Muscle of leg (tissue), 11 donors: Measurements from ENCODE around the gene RCAN2. TPM values are rescaled to one million over a fixed set of nuclear protein-coding genes. Genes with fewer than 3 reads are reported as not detected.

ENCODE experiments used
- DNase-seq: peaks from one replicate; pipeline ENCODE4 v3.0.0; 2013
- H3K27ac ChIP-seq: one replicate; pipeline ENCODE4 v1.5.1; 2013; ENCODE audit warnings: mild to moderate bottlenecking, low read length, control low read depth
- H3K27me3 ChIP-seq: one replicate; pipeline ENCODE4 v1.6.1; 2013; ENCODE audit warnings: low read length; ENCODE audit not compliant: control insufficient read depth, insufficient read depth
- H3K36me3 ChIP-seq: one replicate; pipeline ENCODE4 v1.6.1; 2013; ENCODE audit warnings: low read length; ENCODE audit not compliant: control insufficient read depth, insufficient read depth
- H3K4me1 ChIP-seq: one replicate; pipeline ENCODE4 v1.6.1; 2013; ENCODE audit warnings: low read length; ENCODE audit not compliant: control insufficient read depth, insufficient read depth
- H3K4me3 ChIP-seq: one replicate; pipeline ENCODE4 v1.5.1; 2013; ENCODE audit warnings: low read length, control low read depth
- H3K9me3 ChIP-seq: replicated peaks from 2 replicates; pipeline ENCODE4 v1.6.1; 2013; ENCODE audit warnings: low read depth, low read length; ENCODE audit not compliant: control insufficient read depth
- WGBS: methylation state at CpG from one replicate; pipeline ENCODE4 v1.1.5; 2013; ENCODE audit warnings: missing lambda C conversion rate; ENCODE audit not compliant: insufficient coverage; 5-methylcytosine and 5-hydroxymethylcytosine counted together
- polyA plus RNA-seq, 8 donors: library from polyadenylated mRNA; unstranded; fragments of 120-200 nt; gene quantifications; one replicate each; pipeline versions ENCODE4 v1.2.1 to v1.2.3, GENCODE V29; 2013; ENCODE audit warnings: inconsistent platforms in 1 of 8, low replicate concordance in 1 of 8; ENCODE audit not compliant: insufficient read length in 8 of 8, insufficient read depth in 1 of 8
- total RNA-seq: library from RNA; stranded (reverse); fragments of 120-200 nt; gene quantifications from one replicate; pipeline ENCODE4 v1.2.4, GENCODE V29; 2013

Gene RCAN2
- total and polyA plus RNA-seq, 9 donors: 2.2 to 8.2 (median 4.5) TPM

DNA sequence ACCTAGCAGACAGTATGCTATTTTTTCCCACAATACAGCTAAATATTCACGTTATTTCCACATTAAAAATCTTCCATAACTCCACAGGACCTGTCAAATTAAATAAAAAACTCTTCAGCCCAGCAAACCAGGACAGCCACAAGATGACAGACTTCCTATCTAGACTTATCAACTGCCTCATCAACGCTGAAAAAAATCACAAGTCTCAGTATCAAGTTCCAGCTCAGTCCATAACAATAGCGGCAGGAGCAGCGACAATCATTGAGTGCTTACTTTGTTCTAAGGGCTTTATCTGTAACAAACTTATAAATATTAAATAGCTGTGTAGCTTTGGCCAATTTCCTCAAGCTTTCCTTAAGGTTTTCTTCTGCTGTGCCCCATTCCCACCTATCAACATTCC is 24.7 kb downstream of the RCAN2 start:
- no peaks in the 10 kb centered on the region for H3K27me3 ChIP-seq
- H3K9me3 ChIP-seq: no peaks in the 10 kb centered on the region
- no peak for DNase-seq
- no peaks in the 10 kb centered on the region for H3K36me3 ChIP-seq
- no peak overlapping the region for H3K27ac ChIP-seq
- no peak overlapping the region for H3K4me3 ChIP-seq
- H3K4me1 ChIP-seq: no peaks in the 10 kb centered on the region
- 60% methylated on average over 1 of the region's 4 CpGs for WGBS

DNA sequence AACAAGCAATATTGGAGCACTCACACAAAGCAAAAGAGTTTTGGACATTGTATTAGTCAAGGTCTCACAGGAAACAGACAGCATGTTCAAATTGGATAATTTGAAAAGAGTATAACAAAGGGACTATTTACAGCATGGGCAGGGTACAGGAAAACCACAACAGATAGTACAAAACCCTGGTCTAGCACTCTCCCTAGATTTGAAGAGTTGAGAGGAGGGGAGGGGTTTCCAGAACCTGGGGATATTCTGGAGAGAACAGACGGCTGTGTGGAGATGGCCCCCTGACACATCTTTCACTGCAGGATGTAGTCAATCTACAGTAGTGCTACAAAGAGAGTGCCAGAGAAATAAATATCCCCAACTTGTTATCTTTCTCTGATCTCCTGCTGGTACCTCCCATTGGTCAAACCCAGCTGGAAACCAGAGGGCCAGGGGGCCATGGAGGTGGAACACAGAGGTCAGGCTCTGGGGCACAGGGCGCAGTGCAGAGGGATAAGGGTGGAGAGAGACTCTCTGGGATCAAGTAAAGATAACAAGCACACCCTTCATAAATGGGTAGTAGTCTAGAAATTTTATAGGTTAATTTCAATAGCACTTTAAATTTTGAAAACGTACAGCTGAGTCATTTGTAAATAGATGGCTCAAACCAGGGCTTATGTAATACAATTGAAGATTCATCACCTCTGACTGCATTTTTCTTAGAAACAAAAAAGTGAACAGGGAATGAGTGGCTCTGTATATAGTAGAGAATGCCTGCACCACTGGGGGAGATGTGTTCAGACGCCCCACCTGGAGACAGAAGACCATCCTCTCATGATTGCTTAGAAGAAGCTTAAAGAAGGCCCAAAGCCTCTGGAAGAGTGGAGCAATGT is 25.7 kb downstream of the RCAN2 start:
- no peaks in the 10 kb centered on the region for H3K9me3 ChIP-seq
- no peaks in the 10 kb centered on the region for H3K36me3 ChIP-seq
- 100% methylated on average over 1 of the region's 4 CpGs for WGBS
- H3K27me3 ChIP-seq: no peaks in the 10 kb centered on the region
- DNase-seq: no peak
- H3K4me1 ChIP-seq: no peaks in the 10 kb centered on the region
- H3K27ac ChIP-seq: no peak overlapping the region
- no peak overlapping the region for H3K4me3 ChIP-seq

DNA sequence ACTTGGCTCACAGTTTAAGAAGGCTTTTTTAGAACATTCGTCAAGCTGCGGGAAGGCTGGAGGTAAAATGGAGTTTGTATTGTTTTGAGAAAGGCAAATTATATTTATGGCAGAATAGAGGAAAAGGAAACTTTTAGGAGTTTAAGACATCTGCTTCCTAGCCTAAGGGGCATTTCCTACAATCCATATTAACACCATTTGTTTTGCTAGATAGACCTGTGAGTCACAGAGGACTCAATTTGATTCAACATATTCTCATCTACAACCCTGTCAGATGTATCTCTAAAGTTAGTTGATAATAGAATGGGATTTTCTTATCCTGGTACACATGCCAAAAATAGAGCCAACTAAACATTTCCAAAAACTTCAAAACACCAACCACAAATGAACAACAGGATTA is 35.0 kb downstream of the RCAN2 start:
- Histone ChIP-seq H3K36me3 (no peaks in the 10 kb centered on the region), H3K4me3 (no peak overlapping the region), H3K9me3 (no peaks in the 10 kb centered on the region), H3K27ac (no peak overlapping the region), H3K4me1 (no peaks in the 10 kb centered on the region), H3K27me3 (no peaks in the 10 kb centered on the region)
- DNase-seq: no peak
- no CpG with 5 or more reads among the region's 2 CpGs for WGBS

DNA sequence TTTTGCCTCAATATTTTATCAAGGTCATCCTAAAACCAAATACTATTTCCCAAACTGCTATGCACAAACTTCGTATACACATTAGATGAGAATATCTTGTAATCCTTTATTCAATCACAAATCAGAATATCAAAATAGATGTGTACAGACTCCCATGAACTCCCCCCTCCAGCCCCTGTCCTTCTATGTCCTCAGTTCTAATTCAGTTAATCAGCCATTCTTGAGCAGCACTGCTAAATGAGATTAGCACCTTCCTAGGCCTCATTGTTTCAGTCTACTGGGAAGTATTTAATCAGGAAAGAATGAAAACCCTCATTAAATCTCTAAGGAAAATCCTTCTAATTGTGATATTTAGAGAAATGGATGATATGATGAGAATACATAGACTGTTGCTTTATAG is 36.6 kb downstream of the RCAN2 start:
- Histone ChIP-seq H3K27ac (no peak overlapping the region), H3K9me3 (no peaks in the 10 kb centered on the region), H3K36me3 (no peaks in the 10 kb centered on the region), H3K4me3 (no peak overlapping the region), H3K27me3 (no peaks in the 10 kb centered on the region), H3K4me1 (no peaks in the 10 kb centered on the region)
- DNase-seq: no peak
- 100% methylated on average over 1 of the region's 1 CpG for WGBS

DNA sequence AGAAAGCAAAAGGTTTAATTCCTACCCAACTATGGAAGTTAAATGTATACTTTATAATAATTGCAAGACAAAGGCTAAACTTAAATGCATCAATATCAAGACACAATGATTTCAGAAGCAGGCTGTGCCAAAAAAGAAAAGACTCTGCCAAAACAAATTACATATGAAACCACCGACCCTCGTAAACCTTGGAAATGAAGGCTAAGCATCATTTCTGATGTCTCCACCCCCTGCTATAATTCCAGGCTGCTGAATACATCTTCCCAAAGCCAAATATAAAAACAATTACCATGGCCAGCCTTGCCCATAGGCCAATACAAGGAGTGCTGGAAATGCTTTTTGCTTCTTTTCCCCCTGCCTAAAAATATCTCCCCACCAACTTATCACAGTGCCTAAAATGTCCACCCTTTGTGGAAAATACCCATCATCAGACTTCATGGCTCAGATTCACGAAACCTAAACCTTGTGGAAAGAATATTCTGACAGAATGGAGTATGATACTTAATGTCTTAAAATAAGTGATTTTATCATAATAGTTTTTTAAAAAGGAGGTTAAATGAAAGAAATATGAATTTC is 37.4 kb downstream of the RCAN2 start:
- Histone ChIP-seq H3K27ac (no peak overlapping the region), H3K36me3 (no peaks in the 10 kb centered on the region), H3K4me3 (no peak overlapping the region), H3K4me1 (no peaks in the 10 kb centered on the region), H3K27me3 (no peaks in the 10 kb centered on the region), H3K9me3 (no peaks in the 10 kb centered on the region)
- WGBS: 13% methylated on average over 2 of the region's 3 CpGs
- DNase-seq: peak; percentile 49

DNA sequence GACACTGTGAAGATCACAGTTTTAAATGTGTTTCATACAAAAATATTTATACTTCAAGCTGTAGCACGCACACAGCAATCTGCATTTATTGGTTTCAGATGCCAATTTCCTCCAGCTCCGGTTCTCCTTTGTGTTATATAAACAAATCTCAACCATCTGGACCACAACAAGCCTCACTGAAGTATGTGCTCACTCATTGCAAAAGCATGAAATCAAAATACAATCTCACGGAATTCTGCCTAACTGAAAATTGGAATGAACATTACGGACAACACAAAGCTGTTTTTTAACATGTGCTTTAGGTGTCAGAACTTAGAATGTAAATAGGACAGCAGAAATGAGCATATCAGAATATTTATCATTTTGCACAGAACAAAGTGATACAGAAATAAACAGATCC is 38.0 kb downstream of the RCAN2 start:
- Histone ChIP-seq H3K27me3 (no peaks in the 10 kb centered on the region), H3K9me3 (no peaks in the 10 kb centered on the region), H3K4me1 (no peaks in the 10 kb centered on the region), H3K36me3 (no peaks in the 10 kb centered on the region), H3K27ac (no peak overlapping the region), H3K4me3 (no peak overlapping the region)
- DNase-seq: peak; percentile 53
- 0% methylated on average over 2 of the region's 4 CpGs for WGBS

DNA sequence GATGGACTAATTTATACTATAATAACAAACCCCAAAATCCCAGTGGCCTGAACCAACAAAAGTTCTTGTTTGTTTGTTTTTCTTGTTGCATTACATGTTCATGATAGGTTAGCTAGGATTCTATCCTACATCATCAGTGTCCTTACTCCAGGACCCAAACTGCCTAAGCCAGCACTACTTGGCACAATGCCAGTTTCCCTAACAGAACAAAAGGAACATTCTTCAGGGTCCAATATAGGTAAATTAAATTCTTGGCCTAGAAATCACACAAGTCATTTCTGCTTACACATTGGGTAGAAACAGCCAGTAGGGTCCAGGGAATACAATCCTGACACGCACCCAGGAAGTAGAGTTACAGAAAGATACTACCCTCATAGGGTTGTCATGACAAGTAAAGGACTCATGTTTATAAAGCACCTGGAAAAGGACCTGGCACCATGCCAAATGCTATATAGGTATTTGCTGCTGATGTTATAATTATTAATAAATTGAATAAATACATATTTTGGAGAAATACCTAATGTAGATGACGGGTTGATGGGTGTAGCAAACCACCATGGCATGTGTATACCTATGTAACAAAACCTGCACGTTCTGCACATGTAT is 38.8 kb downstream of the RCAN2 start:
- Histone ChIP-seq H3K27ac (no peak overlapping the region), H3K4me3 (no peak overlapping the region), H3K36me3 (no peaks in the 10 kb centered on the region), H3K4me1 (no peaks in the 10 kb centered on the region), H3K9me3 (no peaks in the 10 kb centered on the region), H3K27me3 (no peaks in the 10 kb centered on the region)
- 86% methylated on average over 1 of the region's 3 CpGs for WGBS
- no peak for DNase-seq

DNA sequence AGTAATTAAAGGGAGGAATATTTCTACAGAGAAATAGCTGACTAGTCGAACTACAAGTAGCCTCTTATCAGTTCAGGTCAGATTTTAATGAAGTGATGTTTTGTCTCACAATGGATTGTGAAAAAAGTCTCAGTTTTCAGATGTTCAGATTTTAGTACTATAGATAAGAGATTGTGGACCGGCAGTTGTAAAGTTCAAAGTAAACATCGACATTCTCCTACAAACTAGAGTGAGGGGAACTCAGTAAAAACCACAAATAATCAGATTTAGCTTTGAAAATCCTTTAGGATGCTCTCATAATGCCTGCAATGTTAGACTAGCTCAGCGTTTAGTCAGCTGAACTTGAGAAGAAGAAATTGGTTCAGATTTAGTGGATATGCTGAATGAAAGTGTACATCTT is 39.9 kb downstream of the RCAN2 start:
- no peaks in the 10 kb centered on the region for H3K27me3 ChIP-seq
- H3K27ac ChIP-seq: no peak overlapping the region
- H3K9me3 ChIP-seq: no peaks in the 10 kb centered on the region
- no peak for DNase-seq
- no peak overlapping the region for H3K4me3 ChIP-seq
- no CpG with 5 or more reads among the region's 4 CpGs for WGBS
- no peaks in the 10 kb centered on the region for H3K36me3 ChIP-seq
- H3K4me1 ChIP-seq: no peaks in the 10 kb centered on the region

DNA sequence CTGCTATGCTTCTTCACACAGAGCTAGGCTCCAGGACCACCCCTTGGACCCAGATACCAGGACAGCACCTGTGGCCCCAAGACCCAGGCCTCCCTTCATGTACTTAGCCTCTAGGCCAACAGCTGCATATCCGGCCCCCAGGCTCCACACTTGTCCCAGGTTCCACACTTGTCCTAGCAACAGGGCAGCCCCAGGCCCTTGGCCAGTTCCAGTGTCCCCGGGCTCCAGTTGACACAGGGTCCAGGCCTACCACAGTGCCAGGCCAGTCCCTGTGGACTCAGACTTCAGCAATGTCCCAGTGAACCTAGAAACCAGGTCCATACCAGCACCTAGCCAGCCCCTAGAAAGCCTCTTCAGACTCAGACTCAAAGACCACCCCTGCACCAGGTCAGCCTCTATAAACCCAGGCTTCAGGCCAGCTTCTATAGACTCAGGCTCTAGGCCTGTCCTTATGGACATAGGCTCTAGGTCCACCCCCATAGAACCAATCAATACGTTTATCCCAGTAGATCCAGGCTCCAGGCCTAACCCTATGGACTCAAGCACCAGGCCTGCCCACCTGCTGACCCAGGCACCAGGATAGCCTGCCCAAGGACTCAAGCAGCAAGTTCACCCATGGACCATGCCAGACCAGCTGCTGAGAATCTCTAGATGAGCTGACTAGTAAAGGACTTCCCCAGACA is 46.3 kb downstream of the RCAN2 start:
- H3K27ac ChIP-seq: no peak overlapping the region
- peaks cover 4% of the 10 kb centered on the region for H3K9me3 ChIP-seq
- H3K27me3 ChIP-seq: no peaks in the 10 kb centered on the region
- WGBS: 90% methylated on average over 3 of the region's 3 CpGs
- no peaks in the 10 kb centered on the region for H3K4me1 ChIP-seq
- no peak for DNase-seq
- no peaks in the 10 kb centered on the region for H3K36me3 ChIP-seq
- H3K4me3 ChIP-seq: no peak overlapping the region

DNA sequence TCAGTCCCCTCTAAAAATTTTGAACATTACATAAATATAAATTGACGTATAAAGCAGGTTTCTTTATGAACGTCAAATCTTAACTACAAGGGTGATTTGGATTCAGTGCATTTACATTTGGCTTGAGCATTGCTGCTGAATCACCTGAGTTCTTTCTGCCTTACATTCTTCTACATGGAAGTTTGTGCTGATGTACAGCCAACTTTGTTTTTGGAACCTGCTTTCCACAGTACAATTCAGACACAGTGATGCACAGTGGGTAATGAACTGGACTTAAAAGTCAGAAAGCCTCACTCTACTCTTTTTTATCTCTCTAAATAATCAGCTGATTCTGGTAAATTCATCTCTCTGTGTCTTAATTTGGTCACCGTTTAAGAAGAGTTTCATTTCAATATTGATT is 47.6 kb downstream of the RCAN2 start:
- no peaks in the 10 kb centered on the region for H3K4me1 ChIP-seq
- no CpG with 5 or more reads among the region's 3 CpGs for WGBS
- no peaks in the 10 kb centered on the region for H3K36me3 ChIP-seq
- peak; percentile 17 for DNase-seq
- H3K9me3 ChIP-seq: peaks cover 4% of the 10 kb centered on the region
- H3K27ac ChIP-seq: no peak overlapping the region
- H3K4me3 ChIP-seq: no peak overlapping the region
- no peaks in the 10 kb centered on the region for H3K27me3 ChIP-seq
